GM21576 (cell line): ENCODE measurements around the gene CCT6B.

ENCODE experiments used
- ATAC-seq: cut with Tn5 transposase; IDR thresholded peaks from one replicate; pipeline ENCODE4 v1.9.1; 2021; ENCODE audit warnings: mild to moderate bottlenecking, moderate library complexity; ENCODE audit not compliant: unreplicated experiment

Gene CCT6B

GRCh38 chr17:34892461-34893249 is 68.6 kb downstream of the CCT6B start:
- no peak for ATAC-seq

GRCh38 chr17:34886831-34887230 is 74.4 kb downstream of the CCT6B start:
- ATAC-seq = no peak

GRCh38 chr17:34885076-34885475 is 76.2 kb downstream of the CCT6B start:
- no peak for ATAC-seq

GRCh38 chr17:34884597-34884996 is 76.7 kb downstream of the CCT6B start:
- no peak for ATAC-seq

- no peak for ATAC-seq
Observed at GRCh38 chr17:34883106-34884000, 77.9 kb downstream of the CCT6B start.

- ATAC-seq = no peak
Observed at GRCh38 chr17:34879146-34879545, 82.1 kb downstream of the CCT6B start.
